HG03520 (cell line): ENCODE data around the gene OGA.

Source experiments
- ATAC-seq: cut with Tn5 transposase; IDR thresholded peaks from one replicate; pipeline ENCODE4 v1.9.1; 2021; ENCODE audit warnings: mild to moderate bottlenecking, moderate library complexity; ENCODE audit not compliant: unreplicated experiment

The OGA gene

DNA sequence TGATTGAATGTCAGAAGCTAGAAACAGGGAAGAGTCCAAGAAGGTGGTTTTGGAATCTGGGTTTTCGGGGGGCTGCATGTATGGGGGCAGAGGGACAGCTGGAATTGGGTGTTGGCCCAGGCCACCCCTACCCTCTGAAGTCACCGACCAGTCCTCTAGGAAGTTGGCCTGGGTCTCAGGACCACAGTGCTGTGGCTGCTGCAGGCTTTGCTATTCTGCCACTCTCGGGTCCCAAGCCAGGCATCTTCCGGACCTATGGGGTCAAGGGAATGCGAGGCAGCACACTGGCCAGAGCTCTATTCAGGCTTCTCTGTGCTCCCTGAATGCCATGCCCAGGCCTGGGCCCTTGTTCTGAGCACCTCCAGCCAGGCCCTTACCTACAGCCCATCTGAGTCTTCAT is 55.5 kb downstream of the OGA start:
- ATAC-seq, result no peak

GRCh38 chr10:101761226-101761625 is 57.0 kb downstream of the OGA start:
- no peak for ATAC-seq

DNA sequence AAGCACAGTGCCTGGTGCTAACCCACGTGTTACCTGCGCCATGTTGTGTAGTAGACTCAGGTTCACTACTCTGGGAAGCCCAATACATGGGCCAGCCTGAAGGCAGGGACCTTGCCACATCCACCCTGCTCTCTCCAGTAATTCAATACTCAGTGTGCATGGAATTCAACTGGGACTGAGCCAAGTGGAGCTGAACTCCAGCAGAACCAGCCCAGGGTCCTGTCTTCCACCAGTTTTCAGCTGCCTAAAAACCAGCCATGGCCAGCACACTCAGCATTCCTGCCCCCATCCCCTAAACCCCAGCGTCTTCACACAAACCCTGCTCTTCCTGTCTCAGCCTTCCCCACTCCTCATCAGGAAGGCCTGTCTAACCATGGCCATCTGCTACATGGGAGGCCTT is 57.7 kb downstream of the OGA start:
- ATAC-seq, result no peak

DNA sequence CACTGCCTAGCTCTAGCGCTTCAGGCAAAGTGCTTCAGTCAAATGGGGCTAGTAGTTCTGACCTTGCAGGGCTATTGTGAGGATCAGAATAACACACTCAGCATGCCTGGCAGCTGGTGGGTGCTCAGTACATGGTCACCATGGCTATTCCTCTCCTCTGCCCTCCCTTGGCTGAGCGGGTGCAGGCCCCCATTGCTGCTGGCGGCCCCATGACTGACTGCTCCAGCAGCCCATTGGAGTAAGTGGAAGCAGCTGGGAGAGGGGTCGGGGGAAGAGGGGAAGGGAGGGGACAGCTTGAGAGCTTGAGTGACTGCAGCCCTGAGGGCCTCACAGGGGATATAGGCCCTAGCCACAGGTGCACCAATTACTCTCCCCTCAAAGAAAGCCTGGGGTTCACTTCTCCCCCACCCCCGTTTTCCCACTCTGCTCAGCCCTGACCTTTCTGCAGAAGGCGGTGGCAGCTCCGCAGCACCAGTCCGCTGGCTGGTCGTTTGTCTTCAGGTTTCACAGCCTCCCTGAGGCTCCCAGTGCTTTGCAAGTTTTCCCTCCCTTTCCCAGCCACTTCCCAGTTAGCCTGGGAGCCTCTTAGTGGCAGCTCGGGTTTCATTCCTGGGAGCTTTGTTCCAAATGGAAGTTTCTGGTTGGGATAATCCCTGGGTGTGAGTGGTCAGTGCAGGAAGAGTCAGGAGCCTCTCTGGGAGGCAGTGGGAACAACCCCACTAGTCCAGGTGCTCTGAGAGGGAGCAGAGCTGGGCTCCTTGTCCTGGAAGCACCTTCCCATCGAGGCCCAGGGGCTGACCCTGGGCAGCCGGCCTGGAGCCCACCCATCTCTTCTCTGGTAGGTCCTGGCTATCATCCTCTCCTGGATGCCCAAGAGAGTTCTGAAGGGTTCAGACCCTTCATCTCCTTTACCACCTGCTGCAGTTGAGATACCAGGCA is 58.7 kb downstream of the OGA start:
- no peak for ATAC-seq

- no peak for ATAC-seq
Observed at GRCh38 chr10:101758858-101759257, 59.4 kb downstream of the OGA start.

DNA sequence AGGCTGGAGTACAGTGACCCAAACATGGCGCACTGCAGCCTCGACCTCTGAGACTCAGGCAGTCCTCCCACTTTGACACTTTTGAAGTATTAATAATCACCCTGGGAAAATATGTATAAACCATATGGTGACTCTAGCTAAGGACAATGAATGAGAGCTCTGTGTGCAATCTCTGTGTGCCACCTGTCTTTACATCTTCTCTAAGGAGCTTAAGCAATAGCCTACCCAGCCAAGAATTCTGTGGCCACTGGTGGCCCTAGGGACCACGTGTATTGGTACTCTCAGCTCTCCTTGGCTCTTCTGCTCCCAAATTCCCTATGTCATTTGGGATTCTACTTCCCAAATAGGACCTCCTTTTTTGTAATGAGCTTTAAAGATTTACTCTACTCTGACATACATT is 66.0 kb downstream of the OGA start:
- no peak for ATAC-seq

GRCh38 chr10:101749047-101750016 is 68.9 kb downstream of the OGA start:
- no peak for ATAC-seq

- no peak for ATAC-seq
Observed at GRCh38 chr10:101748496-101748895, 69.7 kb downstream of the OGA start.

DNA sequence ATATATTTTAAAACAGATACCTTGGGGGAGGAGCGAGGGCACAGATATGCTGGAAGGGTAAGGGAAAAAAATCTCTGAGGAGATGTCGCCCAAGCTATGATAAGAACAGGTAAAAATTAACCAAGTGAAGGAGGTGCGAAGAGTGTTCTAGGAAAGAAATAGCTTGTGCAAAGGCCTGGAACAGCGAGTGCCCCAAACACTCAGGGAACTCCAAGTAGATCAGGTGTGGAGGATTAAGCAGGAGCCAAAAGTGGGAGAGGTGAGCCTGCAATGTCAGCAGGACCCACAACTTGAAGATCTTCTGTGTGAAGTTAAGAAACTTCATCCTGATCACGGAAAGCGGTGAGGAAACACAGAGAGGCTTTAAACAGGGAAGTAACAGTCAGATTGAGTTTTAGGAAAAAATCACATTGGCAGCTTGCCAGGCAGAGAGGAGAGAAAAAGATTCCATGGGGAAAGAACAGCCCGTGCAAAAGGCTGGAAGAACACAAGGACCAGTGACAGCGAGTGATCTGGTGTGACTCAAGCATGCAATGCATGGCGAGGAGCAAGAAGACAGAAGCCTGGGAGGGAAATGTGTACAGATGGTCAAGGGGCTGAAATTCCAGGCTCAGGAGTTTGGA is 73.1 kb downstream of the OGA start:
- no peak for ATAC-seq

GRCh38 chr10:101744267-101744666 is 74.0 kb downstream of the OGA start:
- no peak for ATAC-seq

GRCh38 chr10:101741938-101742337 is 76.3 kb downstream of the OGA start:
- ATAC-seq, result no peak

DNA sequence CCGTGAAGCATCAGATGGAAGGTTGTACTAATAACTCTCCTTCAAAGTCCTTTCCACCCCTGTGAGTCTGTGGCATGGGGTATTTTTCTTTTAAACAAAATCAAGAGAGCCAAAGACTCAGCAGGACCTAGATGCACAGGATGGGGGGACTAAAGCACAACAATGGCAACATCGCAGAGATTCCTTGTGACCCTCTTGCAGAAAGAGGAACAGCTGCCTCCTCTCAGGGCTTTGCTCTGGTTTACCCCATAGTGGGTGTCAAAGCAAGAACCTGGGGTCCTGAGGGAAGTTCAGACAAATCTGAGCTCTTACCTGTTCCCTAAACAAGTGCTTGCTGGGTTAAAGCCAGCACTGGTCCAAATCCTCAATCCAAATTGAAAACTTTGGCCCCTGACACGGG is 81.6 kb downstream of the OGA start:
- ATAC-seq, result no peak
